ENCODE results near the gene COL7A1.
"Not testable (repeated sequence)": the region's sequence is repeated elsewhere in the genome, so short reads cannot be mapped to it uniquely, and the experiment has no call there.

COL7A1 gene

DNA sequence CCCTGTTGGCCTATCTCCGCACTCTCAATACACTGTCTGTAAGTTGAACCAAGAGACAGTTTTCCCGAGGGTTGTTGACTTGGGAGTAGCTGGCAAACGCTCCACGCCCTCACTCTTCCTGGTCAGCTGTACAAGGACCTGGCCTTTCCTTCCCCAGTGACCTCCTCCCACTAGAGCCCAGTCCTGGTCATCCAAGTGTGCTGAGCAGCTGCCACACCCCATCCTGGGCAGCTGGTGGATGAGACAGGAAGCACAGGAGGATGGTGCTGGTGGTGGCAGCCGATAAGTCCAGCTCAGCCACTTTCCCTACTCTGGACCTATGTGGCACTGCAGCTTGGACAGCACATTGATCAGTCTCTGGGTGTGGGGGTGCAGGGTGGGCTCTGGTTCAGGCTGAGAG is 58.3 kb downstream of the COL7A1 start:
- H3K9me3 ChIP-seq (ENCODE audit: control insufficient read depth, insufficient read depth, low read length) = no peaks in the 10 kb centered on the region
- no peaks in the 10 kb centered on the region; the same call in 1 of the 2 replicates for H3K36me3 ChIP-seq (ENCODE audit: insufficient read depth, low read length)
- H3K9ac ChIP-seq (ENCODE audit: low read depth, low read length) = no peak overlapping the region
- H3K4me1 ChIP-seq (ENCODE audit: insufficient read depth, low read length) = no peaks in the 10 kb centered on the region

DNA sequence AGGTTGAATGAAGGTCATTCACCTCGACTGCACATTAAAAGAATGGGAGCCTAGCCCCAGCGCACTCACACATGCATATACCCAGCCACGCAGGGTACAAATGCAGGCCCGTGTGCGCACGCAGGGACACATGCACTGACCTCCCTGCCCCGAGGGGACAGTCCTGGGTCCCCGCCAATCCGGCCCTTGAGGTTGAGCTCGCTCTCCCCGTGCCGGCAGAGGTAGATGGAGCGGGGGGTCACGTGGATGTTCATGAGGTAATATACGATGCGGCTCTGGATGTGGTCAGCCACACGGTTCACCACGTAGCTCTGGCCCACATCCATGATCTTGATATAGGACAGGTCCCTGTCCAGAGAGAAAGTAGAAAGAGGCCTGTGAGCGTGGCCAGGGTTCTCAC is 59.0 kb downstream of the COL7A1 start:
- Histone ChIP-seq H3K4me1 (ENCODE audit: insufficient read depth, low read length) (no peaks in the 10 kb centered on the region), H3K9me3 (ENCODE audit: control insufficient read depth, insufficient read depth, low read length) (no peaks in the 10 kb centered on the region), H3K36me3 (ENCODE audit: insufficient read depth, low read length) (no peaks in the 10 kb centered on the region; the same call in 1 of the 2 replicates), H3K9ac (ENCODE audit: low read depth, low read length) (no peak overlapping the region)

GRCh38 chr3:48535578-48535977 is 59.6 kb downstream of the COL7A1 start:
- no peak overlapping the region for H3K9ac ChIP-seq (ENCODE audit: low read depth, low read length)
- no peaks in the 10 kb centered on the region for H3K9me3 ChIP-seq (ENCODE audit: control insufficient read depth, insufficient read depth, low read length)
- no peaks in the 10 kb centered on the region for H3K4me1 ChIP-seq (ENCODE audit: insufficient read depth, low read length)
- no peaks in the 10 kb centered on the region; the same call in 1 of the 2 replicates for H3K36me3 ChIP-seq (ENCODE audit: insufficient read depth, low read length)

DNA sequence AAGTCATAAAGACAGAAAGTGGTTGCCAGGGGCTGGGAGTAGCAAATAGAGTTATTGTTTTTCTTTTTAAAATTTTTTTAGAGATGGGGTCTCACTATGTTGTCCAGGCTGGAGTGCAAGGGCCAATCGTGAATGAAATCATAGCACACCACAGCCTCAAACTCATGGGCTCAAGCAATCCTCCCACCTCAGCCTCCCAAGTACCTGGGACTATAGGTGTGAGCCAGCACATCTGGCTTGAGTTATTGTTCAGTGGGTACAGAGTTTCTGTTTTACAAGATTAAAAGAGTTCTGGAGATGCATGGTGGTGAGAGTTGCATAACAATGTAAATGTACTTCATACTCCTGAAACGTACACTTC is 62.2 kb downstream of the COL7A1 start:
- Histone ChIP-seq H3K9ac (ENCODE audit: low read depth, low read length) (no peak overlapping the region), H3K36me3 (ENCODE audit: insufficient read depth, low read length) (no peaks in the 10 kb centered on the region; the same call in 1 of the 2 replicates), H3K9me3 (ENCODE audit: control insufficient read depth, insufficient read depth, low read length) (no peaks in the 10 kb centered on the region), H3K4me1 (ENCODE audit: insufficient read depth, low read length) (no peaks in the 10 kb centered on the region)

- H3K4me1 ChIP-seq (ENCODE audit: insufficient read depth, low read length) = no peaks in the 10 kb centered on the region
- H3K9ac ChIP-seq (ENCODE audit: low read depth, low read length) = no peak overlapping the region
- H3K36me3 ChIP-seq (ENCODE audit: insufficient read depth, low read length) = peaks cover 2% of the 10 kb centered on the region; the same call in 1 of the 2 replicates
- H3K9me3 ChIP-seq (ENCODE audit: control insufficient read depth, insufficient read depth, low read length) = no peaks in the 10 kb centered on the region
Measured at GRCh38 chr3:48532271-48532976, 62.7 kb downstream of the COL7A1 start.

DNA sequence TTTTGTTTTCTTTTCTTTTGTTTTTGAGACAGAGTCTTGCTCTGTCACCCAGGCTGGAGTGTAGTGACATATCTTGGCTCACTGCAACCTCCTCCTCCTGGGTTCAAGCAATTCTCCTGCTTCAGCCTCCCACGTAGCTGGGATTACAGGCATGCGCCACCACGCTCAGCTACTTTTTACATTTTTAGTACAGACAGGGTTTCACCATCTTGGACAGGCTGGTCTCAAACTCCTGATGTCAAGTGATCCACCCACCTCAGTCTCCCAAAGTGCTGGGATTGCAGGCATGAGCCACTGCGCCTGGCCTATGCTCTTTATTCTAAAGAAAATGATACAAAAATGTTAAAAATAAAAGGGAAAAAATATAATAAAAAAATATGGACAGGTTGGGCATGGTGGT is 64.4 kb downstream of the COL7A1 start:
- not testable (repeated sequence) for H3K4me1 ChIP-seq (ENCODE audit: insufficient read depth, low read length); H3K9ac ChIP-seq (ENCODE audit: low read depth, low read length); H3K36me3 ChIP-seq (ENCODE audit: insufficient read depth, low read length); H3K9me3 ChIP-seq (ENCODE audit: control insufficient read depth, insufficient read depth, low read length)

DNA sequence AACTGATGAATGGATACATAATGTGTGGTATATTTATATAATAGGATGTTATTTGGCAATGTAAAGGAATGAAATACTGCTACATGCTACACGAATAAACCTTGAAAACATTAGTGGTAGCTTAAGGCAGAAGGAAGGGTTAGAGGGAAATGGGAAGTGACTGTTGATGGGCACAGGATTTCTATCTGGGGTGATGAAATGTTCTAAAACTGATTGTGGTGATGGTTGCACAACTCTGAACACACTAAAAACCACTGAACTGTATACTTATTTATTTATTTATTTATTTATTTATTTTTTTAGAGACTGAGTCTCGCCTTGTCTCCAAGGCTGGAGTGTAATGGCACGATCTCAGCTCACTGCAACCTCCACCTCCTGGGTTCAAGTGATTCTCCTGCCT is 66.4 kb downstream of the COL7A1 start:
- Histone ChIP-seq H3K4me1 (ENCODE audit: insufficient read depth, low read length) (no peaks in the 10 kb centered on the region), H3K36me3 (ENCODE audit: insufficient read depth, low read length) (peaks cover 5% of the 10 kb centered on the region; the same call in 1 of the 2 replicates), H3K9ac (ENCODE audit: low read depth, low read length) (no peak overlapping the region), H3K9me3 (ENCODE audit: control insufficient read depth, insufficient read depth, low read length) (no peaks in the 10 kb centered on the region)

- no peaks in the 10 kb centered on the region for H3K9me3 ChIP-seq (ENCODE audit: control insufficient read depth, insufficient read depth, low read length)
- peaks cover 5% of the 10 kb centered on the region; the same call in 1 of the 2 replicates for H3K36me3 ChIP-seq (ENCODE audit: insufficient read depth, low read length)
- H3K9ac ChIP-seq (ENCODE audit: low read depth, low read length) = no peak overlapping the region
- H3K4me1 ChIP-seq (ENCODE audit: insufficient read depth, low read length) = no peaks in the 10 kb centered on the region
Measured at GRCh38 chr3:48528048-48528447, 67.1 kb downstream of the COL7A1 start.

DNA sequence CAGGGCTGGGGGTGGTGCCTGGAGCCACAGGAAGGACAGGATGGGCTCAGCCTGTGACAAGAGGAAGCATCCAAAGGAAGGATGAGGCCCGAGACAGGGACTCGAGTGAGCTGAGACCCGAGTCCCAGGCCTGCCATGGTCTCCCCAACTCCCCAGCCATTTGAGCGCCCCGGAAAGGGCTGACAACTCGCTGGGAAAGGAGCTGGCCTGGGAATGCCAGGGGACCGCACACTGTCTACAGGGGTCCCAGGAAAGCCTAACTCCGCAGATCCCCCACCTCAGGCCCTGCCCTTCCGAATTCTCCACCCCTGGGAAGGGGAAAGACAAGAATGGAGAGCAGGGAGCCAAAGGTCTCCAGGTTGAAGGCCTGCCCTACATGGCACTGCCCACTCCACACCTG is 70.2 kb downstream of the COL7A1 start:
- H3K9ac ChIP-seq (ENCODE audit: low read depth, low read length) = no peak overlapping the region
- no peaks in the 10 kb centered on the region for H3K4me1 ChIP-seq (ENCODE audit: insufficient read depth, low read length)
- no peaks in the 10 kb centered on the region for H3K9me3 ChIP-seq (ENCODE audit: control insufficient read depth, insufficient read depth, low read length)
- peaks cover 5% of the 10 kb centered on the region; the same call in 1 of the 2 replicates for H3K36me3 ChIP-seq (ENCODE audit: insufficient read depth, low read length)

DNA sequence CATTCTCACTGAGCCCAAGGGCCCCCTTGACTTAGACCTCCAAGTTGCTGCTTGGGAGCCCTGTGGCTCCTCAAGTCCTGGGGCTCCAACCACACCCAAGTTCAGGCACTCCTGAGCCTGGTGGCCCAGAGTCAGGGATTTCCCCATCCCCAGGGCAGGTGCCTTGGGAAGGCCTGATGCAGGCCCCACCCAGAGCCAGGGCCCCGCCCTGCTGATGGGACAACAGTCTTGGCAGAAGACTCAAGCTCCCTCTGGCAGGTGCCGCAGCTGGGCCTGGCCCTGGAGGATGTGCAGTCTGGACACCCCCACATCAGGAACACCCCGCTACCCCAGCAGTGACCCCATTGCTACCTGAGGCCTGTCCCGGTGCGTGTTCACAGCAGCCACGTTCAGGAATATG is 73.5 kb downstream of the COL7A1 start:
- H3K4me1 ChIP-seq (ENCODE audit: insufficient read depth, low read length) = no peaks in the 10 kb centered on the region
- H3K36me3 ChIP-seq (ENCODE audit: insufficient read depth, low read length) = 0 out of 2 replicates have a peak, but pooled peaks cover 3% of the 10 kb centered on the region
- no peak overlapping the region for H3K9ac ChIP-seq (ENCODE audit: low read depth, low read length)
- H3K9me3 ChIP-seq (ENCODE audit: control insufficient read depth, insufficient read depth, low read length) = no peaks in the 10 kb centered on the region

DNA sequence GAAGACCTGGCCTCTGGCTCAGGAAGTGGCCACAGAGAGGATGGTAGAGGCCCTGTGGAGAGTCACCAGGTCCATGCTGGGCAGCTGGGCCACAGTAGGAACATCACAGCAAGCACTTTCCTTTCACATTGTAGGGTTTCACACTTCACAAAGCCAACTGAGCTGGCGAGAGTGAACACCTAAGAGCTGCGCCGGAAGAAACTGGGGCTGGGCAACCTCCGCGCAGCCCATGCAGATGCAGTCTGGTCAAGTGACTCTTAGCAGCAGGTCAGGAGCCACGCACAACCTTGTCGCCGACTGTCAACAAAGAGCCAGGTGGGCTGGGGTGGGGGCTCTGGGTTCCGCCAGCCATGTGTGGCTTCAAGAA is 75.9 kb downstream of the COL7A1 start:
- no peak overlapping the region for H3K9ac ChIP-seq (ENCODE audit: low read depth, low read length)
- H3K9me3 ChIP-seq (ENCODE audit: control insufficient read depth, insufficient read depth, low read length) = no peaks in the 10 kb centered on the region
- H3K36me3 ChIP-seq (ENCODE audit: insufficient read depth, low read length) = no peaks in the 10 kb centered on the region
- no peaks in the 10 kb centered on the region for H3K4me1 ChIP-seq (ENCODE audit: insufficient read depth, low read length)

- Histone ChIP-seq H3K9ac (ENCODE audit: low read depth, low read length) (no peak overlapping the region), H3K9me3 (ENCODE audit: control insufficient read depth, insufficient read depth, low read length) (no peaks in the 10 kb centered on the region), H3K4me1 (ENCODE audit: insufficient read depth, low read length) (no peaks in the 10 kb centered on the region), H3K36me3 (ENCODE audit: insufficient read depth, low read length) (no peaks in the 10 kb centered on the region)
Measured at GRCh38 chr3:48518638-48519276, 76.4 kb downstream of the COL7A1 start.

DNA sequence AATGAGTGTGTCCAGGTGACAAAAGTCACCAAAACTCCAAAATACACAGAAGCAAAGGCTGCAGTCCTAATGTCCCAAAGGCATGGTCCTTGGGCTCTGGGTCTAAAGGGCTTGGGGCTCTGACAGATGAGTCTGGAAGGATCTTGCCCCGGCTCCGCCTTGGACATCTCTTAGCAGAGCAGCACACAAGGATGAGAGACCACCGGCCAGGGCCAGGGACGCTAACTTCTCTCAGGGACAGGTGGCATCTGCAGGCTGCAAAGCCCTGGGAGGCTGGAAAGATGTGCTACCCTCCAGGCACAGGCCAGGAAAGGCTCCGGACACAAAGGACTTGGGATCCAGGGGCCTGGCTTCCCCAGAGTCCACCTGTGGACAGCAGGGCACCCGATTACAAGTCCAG is 77.1 kb downstream of the COL7A1 start:
- no peaks in the 10 kb centered on the region for H3K36me3 ChIP-seq (ENCODE audit: insufficient read depth, low read length)
- H3K4me1 ChIP-seq (ENCODE audit: insufficient read depth, low read length) = no peaks in the 10 kb centered on the region
- H3K9ac ChIP-seq (ENCODE audit: low read depth, low read length) = no peak overlapping the region
- H3K9me3 ChIP-seq (ENCODE audit: control insufficient read depth, insufficient read depth, low read length) = no peaks in the 10 kb centered on the region

- Histone ChIP-seq H3K9me3 (ENCODE audit: control insufficient read depth, insufficient read depth, low read length) (no peaks in the 10 kb centered on the region), H3K9ac (ENCODE audit: low read depth, low read length) (no peak overlapping the region), H3K36me3 (ENCODE audit: insufficient read depth, low read length) (no peaks in the 10 kb centered on the region), H3K4me1 (ENCODE audit: insufficient read depth, low read length) (no peaks in the 10 kb centered on the region)
Measured at GRCh38 chr3:48516571-48516970, 78.6 kb downstream of the COL7A1 start.

Data from ES-I3 (cell line).